ENCODE measurements around the gene ACSBG1.

ACSBG1 gene

GRCh38 chr15:78130466-78131294, 103.7 kb downstream of the ACSBG1 start:
- DNase-seq (ENCODE audit: low read depth, low spot score) = no peak

DNA sequence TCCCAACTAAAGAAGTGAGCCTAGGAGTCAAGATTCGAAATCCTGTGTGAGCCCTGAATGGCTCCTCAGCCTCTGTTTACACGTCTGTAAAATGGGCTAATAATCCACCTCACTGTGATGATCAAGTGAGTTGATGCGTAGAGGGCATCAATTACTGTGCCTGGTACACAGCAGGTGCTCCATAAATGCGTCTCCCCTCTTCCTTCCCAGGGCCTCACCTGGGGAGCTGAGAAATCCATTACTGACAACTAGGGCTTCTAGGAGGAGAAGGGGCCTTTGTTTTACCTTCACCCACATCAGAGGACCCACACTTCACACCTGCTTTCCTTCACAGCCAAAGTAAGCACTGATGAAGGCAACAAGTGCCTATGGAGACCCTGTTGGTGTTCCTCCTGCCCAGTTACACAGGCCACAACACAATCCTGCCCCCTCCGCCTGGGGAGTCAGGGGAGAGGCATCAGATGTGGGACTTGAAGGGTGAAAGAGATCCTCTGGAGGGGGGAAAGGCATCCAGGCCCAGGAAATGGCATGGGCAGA, 104.5 kb downstream of the ACSBG1 start:
- DNase-seq (ENCODE audit: low read depth, low spot score) = no peak

DNA sequence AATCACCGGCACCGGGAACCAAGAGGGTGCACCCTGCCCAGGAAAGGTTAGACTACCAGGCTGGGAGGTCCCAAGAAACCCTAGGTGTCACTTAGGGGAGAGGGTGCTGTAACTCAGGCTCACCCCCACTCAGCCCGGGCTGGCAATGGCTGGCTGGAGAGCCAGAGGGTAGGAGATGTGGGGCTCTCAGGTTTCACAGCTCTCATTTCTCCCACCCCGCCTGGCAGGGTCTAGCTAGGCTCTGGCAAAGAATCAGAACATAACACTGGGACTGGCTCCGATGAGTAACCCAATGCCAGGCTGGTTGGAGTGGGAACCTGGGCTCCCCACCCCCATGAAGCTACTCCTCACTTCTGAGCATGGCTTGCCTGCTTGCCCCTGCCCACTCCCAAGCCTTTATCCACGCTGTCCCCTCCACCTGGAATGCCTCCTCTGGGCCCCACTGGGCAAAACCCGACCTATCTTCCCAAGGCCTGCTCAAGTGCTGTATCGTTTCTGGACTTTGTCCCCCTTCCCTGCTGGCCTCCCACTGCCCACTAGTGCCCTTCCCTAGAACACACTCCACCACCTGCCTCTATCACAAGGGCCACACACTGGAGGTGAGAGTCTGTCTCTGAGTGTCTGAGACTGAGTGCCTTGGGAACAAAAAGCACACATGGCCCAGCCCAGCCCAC, 105.2 kb downstream of the ACSBG1 start:
- no peak for DNase-seq (ENCODE audit: low read depth, low spot score)

DNA sequence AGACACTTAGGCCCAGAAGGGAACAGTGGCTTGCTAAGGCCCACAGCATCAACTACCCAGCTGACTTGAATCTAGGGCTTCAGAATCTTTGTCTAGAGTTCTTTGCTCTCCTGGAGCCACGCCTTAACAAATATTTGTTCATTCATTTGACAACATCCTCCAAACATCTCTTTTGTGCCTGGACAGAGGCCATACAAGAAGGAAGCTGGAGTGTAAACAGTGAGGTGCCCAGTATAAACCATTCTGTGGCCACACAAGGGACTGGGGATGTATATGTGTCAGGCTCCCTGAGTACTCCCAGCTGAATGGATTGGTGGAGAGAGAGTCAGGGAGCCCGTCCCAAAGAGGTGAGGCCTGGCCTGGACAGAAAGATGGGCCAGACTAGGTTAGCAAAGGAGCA, 106.5 kb downstream of the ACSBG1 start:
- no peak for DNase-seq (ENCODE audit: low read depth, low spot score)

DNA sequence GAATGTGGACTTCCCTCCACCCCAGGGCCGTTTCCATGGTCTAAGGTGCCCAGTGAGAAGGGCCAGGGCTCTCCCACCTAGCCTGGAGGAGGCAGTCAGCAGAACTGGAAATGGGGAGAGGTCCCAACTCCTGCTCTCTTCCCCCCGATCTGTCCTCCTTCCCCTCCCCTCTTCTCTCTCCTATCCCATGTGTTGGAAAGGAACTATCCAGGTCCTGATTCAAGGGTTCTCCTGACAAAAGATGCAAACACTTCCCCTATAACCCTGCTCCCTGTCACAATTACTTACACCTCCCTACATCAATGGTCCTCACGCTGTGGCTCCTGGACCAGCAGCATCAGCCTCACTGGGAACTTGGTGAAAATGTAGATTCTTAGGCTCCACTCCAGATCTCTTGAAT, 109.1 kb downstream of the ACSBG1 start:
- no peak for DNase-seq (ENCODE audit: low read depth, low spot score)

DNA sequence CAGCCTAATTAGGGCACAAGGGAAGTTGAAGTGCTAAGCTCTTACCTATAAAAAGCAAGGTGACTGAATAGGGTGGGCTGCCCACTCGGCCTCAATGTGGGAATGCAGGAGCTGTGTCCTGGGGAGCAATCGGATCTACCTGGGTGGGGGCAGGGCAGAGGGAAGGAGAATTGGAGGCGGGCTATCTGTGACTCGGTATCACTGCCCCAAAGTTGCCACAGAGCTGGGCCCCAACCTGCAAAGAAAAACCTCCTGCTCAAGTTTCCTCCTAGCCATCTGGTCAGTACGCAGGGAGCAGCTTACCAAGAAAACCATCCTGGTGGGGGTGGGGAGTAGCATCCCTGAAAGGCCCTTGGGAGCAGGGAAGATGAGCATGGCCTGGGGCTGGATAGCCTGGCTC, 113.8 kb downstream of the ACSBG1 start:
- no peak for DNase-seq (ENCODE audit: low read depth, low spot score)
